OCI-LY3 (cell line): ENCODE measurements around the gene NT5C2.
"Not testable (repeated sequence)": the region's sequence is repeated elsewhere in the genome, so short reads cannot be mapped to it uniquely, and the experiment has no call there.

ENCODE experiments used
- H2AFZ ChIP-seq: fragments of 200-600, 300-600 bp; shearing (Covaris generic); 2 replicates; pipeline ENCODE4 v1.6.0; 2014; ENCODE audit warnings: antibody characterized with exemption, low read depth, low read length
- H3K27ac ChIP-seq: fragments of 200-600, 300-600 bp; sonication (generic); 2 replicates; pipeline ENCODE4 v1.5.1; 2014; ENCODE audit warnings: mild to moderate bottlenecking, low read length, moderate library complexity, mixed read lengths
- H3K27me3 ChIP-seq: fragments of 200-600, 300-600 bp; sonication (generic); 2 replicates; pipeline ENCODE4 v1.6.1; 2014; ENCODE audit warnings: low read depth, low read length, mixed read lengths
- H3K36me3 ChIP-seq: fragments of 200-600, 300-600 bp; sonication (generic); replicated peaks from 2 replicates; pipeline ENCODE3; 2014; ENCODE audit warnings: low read depth, low read length, mixed read lengths
- H3K4me1 ChIP-seq: fragments of 300-600, 200-600 bp; sonication (generic); 2 replicates; pipeline ENCODE4 v1.6.1; 2014; ENCODE audit warnings: low read length, mixed read lengths
- H3K4me2 ChIP-seq: fragments of 200-600, 300-600 bp; sonication (generic); 2 replicates; pipeline ENCODE4 v1.6.1; 2014; ENCODE audit warnings: low read length, mixed read lengths
- H3K4me3 ChIP-seq: fragments of 300-600, 200-600 bp; sonication (generic); 2 replicates; pipeline ENCODE4 v1.5.1; 2014; ENCODE audit warnings: antibody characterized with exemption, mild to moderate bottlenecking, low read length, moderate library complexity
- H3K79me2 ChIP-seq: fragments of 300-600, 200-600 bp; shearing (Covaris generic); 2 replicates; pipeline ENCODE4 v1.6.1; 2014; ENCODE audit warnings: mild to moderate bottlenecking, low read length, mixed read lengths
- H3K9ac ChIP-seq: fragments of 300-600, 200-600 bp; shearing (Covaris generic); 2 replicates; pipeline ENCODE4 v1.6.0; 2014; ENCODE audit warnings: mild to moderate bottlenecking, low read length, moderate library complexity
- H3K9me3 ChIP-seq: fragments of 200-600, 300-600 bp; shearing (Covaris generic); 2 replicates; pipeline ENCODE4 v1.6.1; 2014; ENCODE audit warnings: low read length, mixed read lengths; ENCODE audit not compliant: insufficient read depth
- H4K20me1 ChIP-seq: fragments of 200-600, 300-600 bp; sonication (generic); 2 replicates; pipeline ENCODE4 v1.6.1; 2016; ENCODE audit warnings: low read length, mixed read lengths; ENCODE audit not compliant: insufficient read depth
- EZH2phosphoT487 ChIP-seq: fragments of 200-600 bp; shearing (Covaris generic); IDR thresholded peaks from 2 replicates; pipeline ENCODE4 v1.6.1; 2018; ENCODE audit warnings: antibody characterized with exemption, mixed run types, low read depth
- TF ChIP-seq, protein P1 (sequence below): fragments of 200-600, 300-600 bp; sonication (generic); IDR thresholded peaks from 2 replicates; pipeline ENCODE4 v1.5.1; 2014; ENCODE audit warnings: antibody characterized with exemption, low read length, low read depth

NT5C2 gene

DNA sequence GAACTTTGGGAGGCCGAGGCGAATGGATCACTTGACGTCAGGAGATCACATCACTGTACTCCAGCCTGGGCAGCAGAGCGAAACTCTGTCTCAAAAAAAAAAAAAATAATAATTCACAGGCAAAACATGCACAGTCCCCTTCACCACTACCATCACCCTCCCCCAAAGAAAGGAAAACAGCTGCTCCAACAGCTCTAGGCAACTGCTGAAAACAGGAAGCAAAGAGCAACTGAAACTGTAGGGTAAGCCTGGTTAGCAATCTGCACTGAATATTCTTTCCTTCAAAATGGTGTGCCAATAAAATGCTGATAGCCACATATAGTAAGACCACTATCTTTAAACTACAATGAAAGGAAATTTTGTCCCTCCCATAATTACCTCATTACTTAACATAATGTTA lies 11.8 kb downstream of the NT5C2 start:
- H3K79me2 ChIP-seq, result peaks cover 15% of the 10 kb centered on the region
- H4K20me1 ChIP-seq, result peaks cover 12% of the 10 kb centered on the region
- peak overlapping the region; percentile 36 for H3K4me3 ChIP-seq
- no peaks in the 10 kb centered on the region for H3K9me3 ChIP-seq
- no peak for TF ChIP-seq EZH2phosphoT487
- TF ChIP-seq, protein P1, sequence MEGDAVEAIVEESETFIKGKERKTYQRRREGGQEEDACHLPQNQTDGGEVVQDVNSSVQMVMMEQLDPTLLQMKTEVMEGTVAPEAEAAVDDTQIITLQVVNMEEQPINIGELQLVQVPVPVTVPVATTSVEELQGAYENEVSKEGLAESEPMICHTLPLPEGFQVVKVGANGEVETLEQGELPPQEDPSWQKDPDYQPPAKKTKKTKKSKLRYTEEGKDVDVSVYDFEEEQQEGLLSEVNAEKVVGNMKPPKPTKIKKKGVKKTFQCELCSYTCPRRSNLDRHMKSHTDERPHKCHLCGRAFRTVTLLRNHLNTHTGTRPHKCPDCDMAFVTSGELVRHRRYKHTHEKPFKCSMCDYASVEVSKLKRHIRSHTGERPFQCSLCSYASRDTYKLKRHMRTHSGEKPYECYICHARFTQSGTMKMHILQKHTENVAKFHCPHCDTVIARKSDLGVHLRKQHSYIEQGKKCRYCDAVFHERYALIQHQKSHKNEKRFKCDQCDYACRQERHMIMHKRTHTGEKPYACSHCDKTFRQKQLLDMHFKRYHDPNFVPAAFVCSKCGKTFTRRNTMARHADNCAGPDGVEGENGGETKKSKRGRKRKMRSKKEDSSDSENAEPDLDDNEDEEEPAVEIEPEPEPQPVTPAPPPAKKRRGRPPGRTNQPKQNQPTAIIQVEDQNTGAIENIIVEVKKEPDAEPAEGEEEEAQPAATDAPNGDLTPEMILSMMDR, result no peak
- H2AFZ ChIP-seq, result no peak overlapping the region
- H3K4me2 ChIP-seq, result peak overlapping the region; percentile 67
- peak overlapping the region; percentile 64; the same call in 1 of the 2 replicates for H3K27ac ChIP-seq
- H3K9ac ChIP-seq, result no peak overlapping the region; the same call in 1 of the 2 replicates
- no peaks in the 10 kb centered on the region for H3K27me3 ChIP-seq
- peaks cover 29% of the 10 kb centered on the region for H3K4me1 ChIP-seq
- H3K36me3 ChIP-seq, result peaks cover 6% of the 10 kb centered on the region

DNA sequence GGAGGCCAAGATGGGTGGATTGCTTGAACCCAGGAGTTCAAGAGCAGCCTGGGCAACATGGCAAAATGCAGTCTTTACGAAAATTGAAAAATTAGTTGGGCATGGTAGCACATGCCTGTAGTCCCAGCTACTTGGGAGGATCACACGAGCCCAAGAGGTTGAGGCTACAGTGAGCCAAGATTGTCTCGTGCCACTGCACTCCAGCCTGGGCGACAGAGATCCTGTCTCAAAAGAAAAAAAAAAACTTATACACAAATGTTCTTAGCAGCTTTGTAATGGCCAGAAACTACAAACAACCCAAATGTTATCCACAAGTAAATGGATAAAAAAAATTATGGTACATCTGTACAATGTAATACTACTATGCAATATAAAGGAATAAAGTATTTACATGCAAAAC lies 12.6 kb downstream of the NT5C2 start:
- Histone ChIP-seq H3K27me3 (no peaks in the 10 kb centered on the region), H3K9ac (no peak overlapping the region), H4K20me1 (peaks cover 12% of the 10 kb centered on the region), H3K9me3 (no peaks in the 10 kb centered on the region), H3K27ac (no peak overlapping the region), H3K4me1 (peaks cover 29% of the 10 kb centered on the region), H2AFZ (no peak overlapping the region), H3K4me3 (no peak overlapping the region), H3K36me3 (peaks cover 6% of the 10 kb centered on the region), H3K4me2 (no peak overlapping the region), H3K79me2 (peaks cover 9% of the 10 kb centered on the region)
- no peak for TF ChIP-seq EZH2phosphoT487
- TF ChIP-seq, protein P1, result no peak

DNA sequence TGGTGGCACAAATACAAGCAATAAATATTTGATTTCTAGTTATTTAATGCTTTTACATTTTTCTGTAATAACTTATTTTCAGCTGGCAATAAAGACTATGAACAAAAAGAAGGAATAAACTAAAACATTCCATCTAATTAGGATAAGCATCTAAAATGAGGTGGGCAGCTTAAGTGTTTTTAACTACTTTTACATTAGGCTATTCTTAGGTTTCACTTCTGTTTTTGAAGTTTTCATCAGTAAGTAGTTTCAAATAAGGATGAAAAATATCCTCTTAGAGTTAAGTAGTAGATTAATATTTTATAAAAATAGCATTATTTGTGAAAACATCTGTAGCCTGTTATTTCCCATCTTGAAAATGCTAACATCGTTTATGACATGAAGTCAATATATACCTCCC lies 15.9 kb downstream of the NT5C2 start:
- H3K9ac ChIP-seq, result no peak overlapping the region
- no peak overlapping the region for H2AFZ ChIP-seq
- no peaks in the 10 kb centered on the region for H3K27me3 ChIP-seq
- H3K79me2 ChIP-seq, result peaks cover 6% of the 10 kb centered on the region
- no peak overlapping the region for H3K4me3 ChIP-seq
- H3K4me2 ChIP-seq, result peak overlapping the region; percentile 24; the same call in 1 of the 2 replicates
- 0 out of 2 replicates have a peak, but pooled peaks cover 3% of the 10 kb centered on the region for H4K20me1 ChIP-seq
- peaks cover 6% of the 10 kb centered on the region for H3K36me3 ChIP-seq
- H3K27ac ChIP-seq, result peak overlapping the region; percentile 25; the same call in 1 of the 2 replicates
- H3K4me1 ChIP-seq, result peaks cover 28% of the 10 kb centered on the region
- TF ChIP-seq, protein P1, result no peak
- TF ChIP-seq EZH2phosphoT487, result no peak
- no peaks in the 10 kb centered on the region for H3K9me3 ChIP-seq

DNA sequence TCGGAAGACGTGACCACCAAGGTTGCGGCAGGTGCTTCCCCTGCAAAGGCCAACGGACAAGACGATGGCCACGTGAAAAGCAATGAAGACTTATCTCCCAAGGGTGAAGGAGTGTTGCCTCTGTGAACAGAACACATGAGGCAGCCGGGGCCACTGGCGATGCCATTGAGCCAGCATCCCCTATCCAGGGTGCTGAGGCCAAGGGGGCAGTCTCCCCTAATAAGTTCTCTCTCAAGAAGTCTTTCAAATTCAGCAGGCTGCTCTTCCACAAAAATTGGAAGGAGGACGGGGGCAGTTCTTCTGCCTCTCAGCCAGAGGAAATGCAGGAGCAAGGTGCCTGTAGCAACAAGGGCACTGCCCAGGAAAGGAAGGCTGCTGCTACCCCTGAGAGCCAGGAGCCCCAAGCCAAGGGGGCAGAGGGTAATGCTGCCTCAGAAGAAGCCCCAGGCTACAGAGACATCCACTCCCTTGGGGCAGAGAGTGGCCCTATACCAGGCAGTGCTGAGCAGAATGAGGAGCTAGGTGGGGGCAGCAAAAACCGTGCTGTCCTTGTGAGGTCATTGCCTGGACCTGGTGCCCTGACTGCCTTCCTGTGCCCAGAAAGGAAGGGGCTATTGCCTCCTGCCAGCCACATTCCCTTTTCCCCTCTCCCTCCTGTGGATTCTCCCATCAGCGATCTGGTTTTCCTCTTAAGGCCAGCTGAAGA lies 17.3 kb downstream of the NT5C2 start:
- Histone ChIP-seq H4K20me1 (0 out of 2 replicates have a peak, but pooled peaks cover 3% of the 10 kb centered on the region), H3K9me3 (no peaks in the 10 kb centered on the region), H3K4me1 (peaks cover 14% of the 10 kb centered on the region), H3K27me3 (no peaks in the 10 kb centered on the region), H3K27ac (no peak overlapping the region), H3K9ac (no peak overlapping the region), H3K79me2 (no peaks in the 10 kb centered on the region; the same call in 1 of the 2 replicates), H3K4me3 (no peak overlapping the region), H3K4me2 (no peak overlapping the region), H3K36me3 (peaks cover 6% of the 10 kb centered on the region), H2AFZ (no peak overlapping the region)
- TF ChIP-seq, protein P1, result no peak
- TF ChIP-seq EZH2phosphoT487, result no peak

DNA sequence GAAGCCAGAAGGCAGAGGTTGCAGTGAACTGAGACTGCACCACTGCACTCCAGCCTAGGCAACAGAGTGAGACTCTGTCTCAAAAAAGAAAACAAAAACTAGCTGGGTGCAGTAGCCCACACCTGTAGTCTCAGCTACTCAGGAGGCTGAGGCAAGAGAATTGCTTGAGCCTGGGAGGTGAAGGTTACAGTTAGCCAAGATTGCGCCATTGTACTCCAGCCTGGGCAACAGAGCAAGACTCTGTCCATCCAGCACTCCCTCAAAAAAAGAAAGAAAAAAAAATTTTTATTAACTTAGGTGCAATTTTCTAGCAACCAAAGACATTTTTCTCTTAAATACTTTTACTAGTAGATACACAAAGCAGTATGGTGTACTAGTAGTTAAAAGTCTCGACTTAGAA lies 18.7 kb downstream of the NT5C2 start:
- H3K79me2 ChIP-seq, H3K4me2 ChIP-seq, H3K27ac ChIP-seq, H4K20me1 ChIP-seq, H3K9me3 ChIP-seq, H3K27me3 ChIP-seq, H2AFZ ChIP-seq, H3K4me3 ChIP-seq, H3K36me3 ChIP-seq, H3K9ac ChIP-seq: not testable (repeated sequence)
- H3K4me1 ChIP-seq, result peaks cover 12% of the 10 kb centered on the region
